Measurements from ENCODE around the gene SPANXB1. TPM values are rescaled to one million over a fixed set of nuclear protein-coding genes. Genes with fewer than 3 reads are reported as not detected.
"Not testable (repeated sequence)": the region's sequence is repeated elsewhere in the genome, so short reads cannot be mapped to it uniquely, and the experiment has no call there.

The SPANXB1 gene, protein sequence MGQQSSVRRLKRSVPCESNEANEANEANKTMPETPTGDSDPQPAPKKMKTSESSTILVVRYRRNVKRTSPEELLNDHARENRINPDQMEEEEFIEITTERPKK
- not detected for total RNA-seq (ENCODE audit: insufficient read depth, low replicate concordance)

DNA sequence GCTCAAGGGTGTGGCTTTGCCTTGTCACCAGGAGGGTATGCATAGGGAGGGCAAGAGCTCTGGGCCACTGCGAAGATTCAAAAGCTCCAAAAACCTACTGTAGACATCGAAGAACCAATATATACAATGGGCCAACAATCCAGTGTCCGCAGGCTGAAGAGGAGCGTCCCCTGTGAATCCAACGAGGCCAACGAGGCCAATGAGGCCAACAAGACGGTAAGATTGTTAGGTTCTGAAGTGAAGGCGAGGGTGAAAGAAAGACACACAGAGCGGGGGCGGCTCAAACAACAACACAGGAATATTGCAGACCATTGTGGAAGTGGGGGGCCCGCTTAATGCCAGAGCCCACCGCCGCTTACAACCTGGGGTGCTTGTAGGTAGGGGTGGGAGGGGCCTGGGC is at the start of gene SPANXB1:
TSS of gene SPANXB1 (plus strand) at position 27 of the 400 bp plus-strand sequence. CDS start at position 127, 100 bp downstream.
- not testable (repeated sequence) for DNase-seq (ENCODE audit: low spot score)

DNA sequence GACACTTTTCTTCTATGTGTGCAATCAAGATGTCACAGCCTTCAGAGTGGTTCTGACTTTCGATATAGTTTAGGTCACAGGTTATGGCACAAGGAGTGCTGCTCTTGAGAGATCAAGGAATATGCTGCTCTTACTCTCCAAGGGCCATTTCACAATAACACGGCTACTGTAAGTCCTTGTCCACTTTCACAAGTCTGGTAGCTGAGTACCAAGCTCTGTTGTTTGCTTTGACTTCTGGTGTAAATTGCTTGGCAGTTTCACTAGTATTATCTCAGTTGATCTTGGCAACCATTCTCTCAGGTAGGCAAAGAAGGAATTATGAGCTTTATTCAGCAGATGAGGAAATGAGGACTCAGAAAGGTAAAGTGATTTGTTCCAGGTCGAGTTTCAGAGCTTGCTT is 35.4 kb upstream of the SPANXB1 start:
- DNase-seq (ENCODE audit: low spot score) = no peak

DNA sequence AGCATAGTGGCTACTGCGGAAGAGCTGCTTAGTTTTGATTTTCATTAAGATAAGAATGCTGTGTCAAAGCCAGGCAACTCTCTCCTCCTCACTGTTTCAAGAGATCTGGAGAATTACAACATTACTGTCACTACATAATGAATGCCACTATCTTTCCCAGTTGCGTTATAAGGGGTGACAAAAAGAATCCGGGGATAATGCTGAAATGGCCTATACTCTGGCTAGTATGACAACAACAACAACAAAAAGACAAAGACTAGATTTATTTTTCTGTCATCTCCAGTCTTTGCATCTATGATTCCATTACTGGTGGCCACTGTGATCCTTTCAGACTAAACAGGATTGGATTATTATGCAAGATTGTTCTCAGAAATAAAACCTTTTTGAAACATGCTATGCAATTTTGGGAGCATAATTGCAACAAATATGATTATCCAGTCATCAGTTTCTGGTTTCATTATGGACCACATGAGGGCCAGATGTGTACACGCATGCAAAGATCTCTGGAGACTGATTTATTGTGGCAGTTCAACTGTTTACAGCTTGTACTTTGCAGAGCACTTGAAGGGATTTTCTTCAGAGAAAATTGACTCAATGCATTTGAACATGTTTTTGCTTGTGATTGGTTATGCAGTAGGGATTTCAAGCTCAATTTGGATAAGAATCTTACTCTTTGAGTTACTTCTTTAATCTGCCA is 31.1 kb upstream of the SPANXB1 start:
- DNase-seq (ENCODE audit: low spot score) = peak; percentile 20

DNA sequence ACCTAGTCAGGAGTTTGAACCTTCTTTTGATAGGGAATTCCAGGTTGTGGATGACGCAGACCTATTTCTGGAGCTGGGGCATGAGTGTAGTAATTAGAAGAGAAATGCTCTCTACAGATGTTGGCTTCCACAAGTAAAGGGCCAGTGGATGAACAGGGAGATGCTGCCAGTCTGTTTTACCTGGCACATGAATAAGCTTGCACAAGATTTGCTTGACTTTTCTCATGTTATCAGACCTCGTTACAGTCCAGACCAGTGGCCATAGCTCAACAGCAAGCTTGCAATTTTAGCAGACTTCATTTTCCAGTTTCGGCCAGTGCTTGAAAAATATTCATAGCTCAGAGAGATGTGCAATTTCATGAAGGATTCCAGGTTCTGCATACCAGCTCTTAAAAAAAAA is 26.9 kb upstream of the SPANXB1 start:
- no peak for DNase-seq (ENCODE audit: low spot score)

GRCh38 chrX:140980271-140980670 is 22.1 kb upstream of the SPANXB1 start:
- no peak for DNase-seq (ENCODE audit: low spot score)

DNA sequence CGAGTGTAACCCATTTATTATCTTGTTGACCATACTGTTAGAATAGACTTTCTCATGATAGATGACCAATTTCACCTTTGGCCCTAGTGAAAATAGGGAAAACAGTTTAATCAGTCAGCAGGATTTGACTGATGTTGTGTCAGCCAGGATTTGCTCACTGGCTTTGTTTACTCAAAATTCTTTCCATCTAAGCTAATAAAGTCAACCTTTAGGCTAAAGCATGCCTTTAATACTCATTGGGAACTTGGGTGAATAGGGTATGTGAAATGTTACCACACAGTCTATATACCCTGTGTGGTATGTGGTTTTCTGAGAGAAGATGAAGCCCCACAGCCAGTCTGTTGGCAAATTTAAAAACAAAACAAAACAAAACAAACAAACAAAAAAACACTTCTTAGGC is 18.7 kb upstream of the SPANXB1 start:
- DNase-seq (ENCODE audit: low spot score) = no peak

- DNase-seq (ENCODE audit: low spot score) = not testable (repeated sequence)
Measured at GRCh38 chrX:141005243-141005642, 2.8 kb downstream of the SPANXB1 start.

GRCh38 chrX:141044246-141044645 is 41.9 kb downstream of the SPANXB1 start:
- not testable (repeated sequence) for DNase-seq (ENCODE audit: low spot score)

DNA sequence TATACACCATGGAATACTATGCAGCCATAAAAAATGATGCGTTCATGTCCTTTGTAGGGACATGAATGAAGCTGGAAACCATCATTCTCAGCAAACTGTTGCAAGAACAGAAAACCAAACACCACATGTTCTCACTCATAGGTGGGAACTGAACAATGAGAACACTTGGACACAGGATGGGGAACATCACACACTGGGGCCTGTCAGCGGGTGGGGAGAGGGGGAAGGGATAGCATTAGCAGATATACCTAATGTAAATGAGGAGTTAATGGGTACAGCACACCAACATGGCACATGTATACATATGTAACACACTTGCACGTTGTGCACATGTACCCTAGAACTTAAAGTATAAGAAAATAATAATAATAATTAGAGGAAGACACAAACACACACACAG is 47.5 kb downstream of the SPANXB1 start:
- not testable (repeated sequence) for DNase-seq (ENCODE audit: low spot score)

DNA sequence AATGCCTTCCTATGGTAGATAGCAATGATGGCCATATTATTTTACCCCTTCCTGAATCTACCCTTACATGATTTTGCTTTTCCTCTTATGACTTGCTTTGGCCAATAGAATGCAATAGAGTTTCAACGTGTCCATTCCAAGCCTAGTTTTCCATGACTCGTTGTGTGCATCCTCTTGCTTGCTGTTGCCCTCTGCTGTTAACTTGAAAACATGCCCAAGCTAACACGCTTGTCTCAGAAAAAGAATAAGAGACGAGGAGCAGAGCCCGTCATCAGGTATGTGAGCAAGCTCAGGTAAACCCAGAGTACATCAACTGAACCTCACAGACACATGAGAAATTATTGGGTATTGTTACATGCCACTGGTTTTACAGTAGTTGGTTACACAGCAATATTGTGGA is 49.7 kb downstream of the SPANXB1 start:
- DNase-seq (ENCODE audit: low spot score) = peak; percentile 0

Other genes starting within 250 kb of the SPANXB1 start
- gene LDOC1, start 174.5 kb downstream of the SPANXB1 start, total RNA-seq (ENCODE audit: insufficient read depth, low replicate concordance) = 1.2 TPM
- gene SPANXC, start 239.9 kb downstream of the SPANXB1 start, total RNA-seq (ENCODE audit: insufficient read depth, low replicate concordance) = not detected